HEK293 (cell line): Measurements from ENCODE around the gene SEMA4D.

Experiments
- CTCF ChIA-PET: fragments of 350-600 bp; formaldehyde crosslinking; extraction: SDS; loops from one replicate; lab custom pipeline; 2021; ENCODE audit warnings: antibody characterized with exemption; lab: Yijun Ruan, JAX
- POLR2A ChIA-PET: fragments of 300-600 bp; formaldehyde crosslinking; extraction: SDS; loops from one replicate; lab custom pipeline; 2020; ENCODE audit warnings: antibody characterized with exemption, inconsistent platforms; lab: Yijun Ruan, JAX
- H3K27ac ChIP-seq: fragments of 200-500 bp; sonication (Bioruptor generic); 2 replicates; pipeline ENCODE4 v1.5.1; 2014; ENCODE audit warnings: low read depth, low read length, control low read depth, inconsistent platforms; ENCODE audit errors: extremely low read depth
- H3K36me3 ChIP-seq, 2 experiments: fragments of 200-500 bp in 1 of 2; sonication (Bioruptor generic) in 1 of 2; 1 replicate in 1 of 2; 2 replicates in 1 of 2; pipeline ENCODE4 v1.5.1; 2014 to 2017; ENCODE audit warnings: inconsistent platforms in 2 of 2, low read length in 2 of 2; ENCODE audit not compliant: control insufficient read depth in 2 of 2, insufficient read depth in 1 of 2
- H3K4me1 ChIP-seq: fragments of 200-500 bp; sonication (Bioruptor generic); 2 replicates; pipeline ENCODE4 v1.5.1; 2014; ENCODE audit warnings: mild to moderate bottlenecking, low read length, inconsistent platforms; ENCODE audit not compliant: control insufficient read depth, insufficient read depth
- H3K4me3 ChIP-seq: 2 replicates; pipeline ENCODE4 v1.5.1; 2011; ENCODE audit warnings: low read depth, mild to moderate bottlenecking, control low read depth, low read length, moderate library complexity
- H3K9me3 ChIP-seq: fragments of 200-500 bp; sonication (Bioruptor generic); 2 replicates; pipeline ENCODE4 v1.5.1; 2014; ENCODE audit warnings: low read depth, low read length, inconsistent platforms; ENCODE audit not compliant: control insufficient read depth, insufficient read depth
- FEZF1 ChIP-seq: fragments of 450-650 bp; formaldehyde crosslinking; IDR thresholded peaks from 2 replicates; pipeline ENCODE4 v1.5.1; 2016; ENCODE audit warnings: missing biosample characterization, missing genetic modification characterization
- KLF7 ChIP-seq: fragments of 450-650 bp; formaldehyde crosslinking; IDR thresholded peaks from 2 replicates; pipeline ENCODE4 v1.5.1; 2016; ENCODE audit warnings: missing biosample characterization, missing genetic modification characterization, borderline replicate concordance
- KLF8 ChIP-seq: fragments of 450-650 bp; formaldehyde crosslinking; IDR thresholded peaks from 2 replicates; pipeline ENCODE4 v1.5.1; 2016; ENCODE audit warnings: missing biosample characterization, missing genetic modification characterization
- PRDM1 ChIP-seq: fragments of 450-650 bp; formaldehyde crosslinking; IDR thresholded peaks from 2 replicates; pipeline ENCODE4; 2016; ENCODE audit warnings: missing biosample characterization, missing genetic modification characterization
- SCRT1 ChIP-seq: fragments of 450-650 bp; formaldehyde crosslinking; IDR thresholded peaks from 2 replicates; pipeline ENCODE4 v1.5.1; 2016; ENCODE audit warnings: missing biosample characterization, missing genetic modification characterization, borderline replicate concordance
- SP3 ChIP-seq: fragments of 450-650 bp; formaldehyde crosslinking; IDR thresholded peaks from 2 replicates; pipeline ENCODE4 v1.5.1; 2016; ENCODE audit warnings: missing biosample characterization, missing genetic modification characterization
- ZBTB21 ChIP-seq: fragments of 450-650 bp; formaldehyde crosslinking; IDR thresholded peaks from 2 replicates; pipeline ENCODE4 v1.5.1; 2017; ENCODE audit warnings: missing biosample characterization, missing genetic modification characterization
- ZNF23 ChIP-seq: fragments of 450-650 bp; formaldehyde crosslinking; IDR thresholded peaks from 2 replicates; pipeline ENCODE4 v1.5.1; 2016; ENCODE audit warnings: missing biosample characterization, missing genetic modification characterization, borderline replicate concordance
- ZNF335 ChIP-seq: fragments of 450-650 bp; formaldehyde crosslinking; conservative IDR thresholded peaks from 2 replicates; pipeline ENCODE4 v1.5.1; 2016; ENCODE audit warnings: missing biosample characterization, missing genetic modification characterization
- ZNF404 ChIP-seq: fragments of 450-650 bp; formaldehyde crosslinking; IDR thresholded peaks from 2 replicates; pipeline ENCODE4 v1.5.1; 2017; ENCODE audit warnings: missing biosample characterization, missing genetic modification characterization
- ZNF416 ChIP-seq: fragments of 450-650 bp; formaldehyde crosslinking; IDR thresholded peaks from 2 replicates; pipeline ENCODE4 v1.5.1; 2016; ENCODE audit warnings: missing biosample characterization, missing genetic modification characterization
- ZNF433 ChIP-seq: fragments of 450-650 bp; formaldehyde crosslinking; IDR thresholded peaks from 2 replicates; pipeline ENCODE4 v1.5.1; 2016; ENCODE audit warnings: missing biosample characterization, missing genetic modification characterization, low read depth
- ZNF560 ChIP-seq: fragments of 450-650 bp; formaldehyde crosslinking; IDR thresholded peaks from 2 replicates; pipeline ENCODE4 v1.5.1; 2017; ENCODE audit warnings: missing biosample characterization, missing genetic modification characterization, borderline replicate concordance
- ZNF658 ChIP-seq: fragments of 450-650 bp; formaldehyde crosslinking; IDR thresholded peaks from 2 replicates; pipeline ENCODE4; 2016; ENCODE audit warnings: missing biosample characterization, missing genetic modification characterization
- ZSCAN16 ChIP-seq: fragments of 450-650 bp; formaldehyde crosslinking; IDR thresholded peaks from 2 replicates; pipeline ENCODE4 v1.5.1; 2016; ENCODE audit warnings: missing biosample characterization, missing genetic modification characterization
- ZSCAN23 ChIP-seq: fragments of 450-650 bp; formaldehyde crosslinking; IDR thresholded peaks from 2 replicates; pipeline ENCODE4 v1.5.1; 2016; ENCODE audit warnings: missing biosample characterization, missing genetic modification characterization
- TF ChIP-seq, protein P1 (sequence below): fragments of 450-650 bp; formaldehyde crosslinking; IDR thresholded peaks from 2 replicates; pipeline ENCODE4 v1.5.1; 2017; ENCODE audit warnings: missing biosample characterization, mild to moderate bottlenecking, missing genetic modification characterization, moderate library complexity
- TF ChIP-seq, protein P2 (sequence below): fragments of 450-650 bp; formaldehyde crosslinking; IDR thresholded peaks from 2 replicates; pipeline ENCODE4 v1.5.1; 2017; ENCODE audit warnings: missing biosample characterization, missing genetic modification characterization
- TF ChIP-seq, protein P3 (sequence below): fragments of 450-650 bp; formaldehyde crosslinking; IDR thresholded peaks from 2 replicates; pipeline ENCODE4 v1.5.1; 2016; ENCODE audit warnings: missing biosample characterization, missing genetic modification characterization
- TF ChIP-seq, protein P4 (sequence below): fragments of 450-650 bp; formaldehyde crosslinking; IDR thresholded peaks from 2 replicates; pipeline ENCODE4 v1.5.1; 2016; ENCODE audit warnings: missing biosample characterization, missing genetic modification characterization
- TF ChIP-seq, protein P5 (sequence below): fragments of 450-650 bp; formaldehyde crosslinking; IDR thresholded peaks from 2 replicates; pipeline ENCODE4 v1.5.1; 2016; ENCODE audit warnings: missing biosample characterization, missing genetic modification characterization, low read depth

Gene SEMA4D

DNA sequence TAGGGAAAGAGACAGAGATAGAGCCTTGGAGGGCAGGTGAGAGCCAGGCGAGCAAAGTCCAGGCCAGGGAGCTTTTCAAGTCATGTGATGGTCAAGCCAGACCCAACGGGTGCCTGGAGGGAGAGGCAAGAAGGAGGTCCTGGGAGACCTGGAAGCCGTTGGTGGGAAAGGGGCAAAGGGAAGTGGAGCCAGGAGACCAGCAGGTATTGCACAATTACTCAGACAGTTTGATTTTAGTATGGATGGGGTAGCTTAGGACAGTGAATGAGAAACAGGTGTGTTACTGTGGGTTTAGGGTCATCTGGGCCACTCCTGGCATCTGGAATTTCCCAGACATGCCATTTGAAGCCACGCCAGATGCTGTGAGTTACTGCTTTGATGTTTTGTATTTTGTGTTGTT is 174.5 kb downstream of the SEMA4D start:
- ChIA-PET CTCF (interaction anchor here (0.6 to 1.5 kb wide), 2 partner anchors 226 to 1515 kb away, joined by 4 read pairs; no protein-coding TSS in a partner anchor), POLR2A (interaction anchor here (1.3 kb wide), 1 partner anchor 12 kb away, joined by 4 read pairs; the partner anchor contains the start of gene CKS2)
- Histone ChIP-seq H3K4me1 (no peaks in the 10 kb centered on the region), H3K36me3 (peaks cover 0 to 46% of the 10 kb centered on the region in 2 experiments; a peak in 2 of 3 replicates), H3K4me3 (no peak overlapping the region), H3K9me3 (no peaks in the 10 kb centered on the region), H3K27ac (no peak overlapping the region)
- TF ChIP-seq SCRT1 (tag by site-specific recombination) (no peak), ZSCAN23 (tag by site-specific recombination) (no peak), ZNF560 (tag by site-specific recombination) (no peak), FEZF1 (tag by site-specific recombination) (no peak), ZSCAN16 (tag by site-specific recombination) (no peak), ZNF658 (tag by site-specific recombination) (no peak)
- TF ChIP-seq, protein P1, sequence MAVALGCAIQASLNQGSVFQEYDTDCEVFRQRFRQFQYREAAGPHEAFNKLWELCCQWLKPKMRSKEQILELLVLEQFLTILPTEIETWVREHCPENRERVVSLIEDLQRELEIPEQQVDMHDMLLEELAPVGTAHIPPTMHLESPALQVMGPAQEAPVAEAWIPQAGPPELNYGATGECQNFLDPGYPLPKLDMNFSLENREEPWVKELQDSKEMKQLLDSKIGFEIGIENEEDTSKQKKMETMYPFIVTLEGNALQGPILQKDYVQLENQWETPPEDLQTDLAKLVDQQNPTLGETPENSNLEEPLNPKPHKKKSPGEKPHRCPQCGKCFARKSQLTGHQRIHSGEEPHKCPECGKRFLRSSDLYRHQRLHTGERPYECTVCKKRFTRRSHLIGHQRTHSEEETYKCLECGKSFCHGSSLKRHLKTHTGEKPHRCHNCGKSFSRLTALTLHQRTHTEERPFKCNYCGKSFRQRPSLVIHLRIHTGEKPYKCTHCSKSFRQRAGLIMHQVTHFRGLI: no peak
- TF ChIP-seq, protein P2, sequence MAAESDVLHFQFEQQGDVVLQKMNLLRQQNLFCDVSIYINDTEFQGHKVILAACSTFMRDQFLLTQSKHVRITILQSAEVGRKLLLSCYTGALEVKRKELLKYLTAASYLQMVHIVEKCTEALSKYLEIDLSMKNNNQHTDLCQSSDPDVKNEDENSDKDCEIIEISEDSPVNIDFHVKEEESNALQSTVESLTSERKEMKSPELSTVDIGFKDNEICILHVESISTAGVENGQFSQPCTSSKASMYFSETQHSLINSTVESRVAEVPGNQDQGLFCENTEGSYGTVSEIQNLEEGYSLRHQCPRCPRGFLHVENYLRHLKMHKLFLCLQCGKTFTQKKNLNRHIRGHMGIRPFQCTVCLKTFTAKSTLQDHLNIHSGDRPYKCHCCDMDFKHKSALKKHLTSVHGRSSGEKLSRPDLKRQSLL (tag by site-specific recombination): no peak

DNA sequence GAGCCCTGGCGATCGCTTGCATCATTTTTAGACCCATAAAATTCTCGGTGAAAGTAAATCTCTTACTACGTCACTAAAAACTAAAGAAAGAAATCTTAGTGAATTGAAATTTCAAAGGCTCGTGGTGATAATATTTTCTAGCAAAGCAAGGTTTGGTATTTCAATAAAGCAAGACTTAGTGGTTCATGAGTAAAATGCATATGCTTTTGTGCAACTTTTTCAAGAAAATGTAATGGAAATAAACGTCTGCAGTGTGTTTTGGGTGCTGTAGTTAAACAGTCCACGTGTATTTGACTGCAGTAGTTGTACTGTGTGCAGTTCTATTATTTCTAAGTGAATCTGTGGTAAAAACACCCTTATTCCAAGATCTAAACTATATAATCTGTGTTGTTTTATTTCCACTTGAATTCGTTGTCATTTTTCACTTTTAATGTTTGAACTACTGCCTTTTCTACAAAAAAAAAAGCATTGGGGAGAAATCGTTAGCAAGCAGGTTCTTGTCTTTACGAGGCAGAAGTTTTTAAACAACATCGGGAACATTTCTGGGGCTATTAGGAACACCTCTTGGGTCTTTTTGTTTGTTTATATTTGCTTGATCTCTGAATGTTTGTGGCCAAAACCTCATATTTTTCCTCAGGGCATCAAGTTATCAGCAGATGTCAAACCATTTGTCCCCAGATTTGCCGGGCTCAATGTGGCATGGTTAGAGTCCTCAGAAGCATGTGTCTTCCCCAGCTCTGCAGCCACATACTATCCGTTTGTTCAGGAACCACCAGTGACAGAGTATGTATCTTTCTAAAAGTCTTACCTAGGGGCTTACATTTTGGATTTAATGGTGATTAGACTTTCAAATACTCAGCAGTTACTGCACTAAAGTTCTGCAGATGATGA is 178.7 kb downstream of the SEMA4D start:
- ChIA-PET POLR2A (interaction anchor here (1.0 to 1.4 kb wide), 2 partner anchors 9 to 230 kb away, joined by 6 to 11 read pairs; no protein-coding TSS in a partner anchor), CTCF (interaction anchor here (1.0 kb wide), 2 partner anchors 13 to 230 kb away, joined by 3 to 5 read pairs; no protein-coding TSS in a partner anchor)
- Histone ChIP-seq H3K9me3 (no peaks in the 10 kb centered on the region), H3K27ac (peak overlapping the region; percentile 91), H3K4me3 (peak overlapping the region; percentile 85), H3K4me1 (no peaks in the 10 kb centered on the region), H3K36me3 (peaks cover 11 to 55% of the 10 kb centered on the region in 2 experiments)
- TF ChIP-seq, protein P3, sequence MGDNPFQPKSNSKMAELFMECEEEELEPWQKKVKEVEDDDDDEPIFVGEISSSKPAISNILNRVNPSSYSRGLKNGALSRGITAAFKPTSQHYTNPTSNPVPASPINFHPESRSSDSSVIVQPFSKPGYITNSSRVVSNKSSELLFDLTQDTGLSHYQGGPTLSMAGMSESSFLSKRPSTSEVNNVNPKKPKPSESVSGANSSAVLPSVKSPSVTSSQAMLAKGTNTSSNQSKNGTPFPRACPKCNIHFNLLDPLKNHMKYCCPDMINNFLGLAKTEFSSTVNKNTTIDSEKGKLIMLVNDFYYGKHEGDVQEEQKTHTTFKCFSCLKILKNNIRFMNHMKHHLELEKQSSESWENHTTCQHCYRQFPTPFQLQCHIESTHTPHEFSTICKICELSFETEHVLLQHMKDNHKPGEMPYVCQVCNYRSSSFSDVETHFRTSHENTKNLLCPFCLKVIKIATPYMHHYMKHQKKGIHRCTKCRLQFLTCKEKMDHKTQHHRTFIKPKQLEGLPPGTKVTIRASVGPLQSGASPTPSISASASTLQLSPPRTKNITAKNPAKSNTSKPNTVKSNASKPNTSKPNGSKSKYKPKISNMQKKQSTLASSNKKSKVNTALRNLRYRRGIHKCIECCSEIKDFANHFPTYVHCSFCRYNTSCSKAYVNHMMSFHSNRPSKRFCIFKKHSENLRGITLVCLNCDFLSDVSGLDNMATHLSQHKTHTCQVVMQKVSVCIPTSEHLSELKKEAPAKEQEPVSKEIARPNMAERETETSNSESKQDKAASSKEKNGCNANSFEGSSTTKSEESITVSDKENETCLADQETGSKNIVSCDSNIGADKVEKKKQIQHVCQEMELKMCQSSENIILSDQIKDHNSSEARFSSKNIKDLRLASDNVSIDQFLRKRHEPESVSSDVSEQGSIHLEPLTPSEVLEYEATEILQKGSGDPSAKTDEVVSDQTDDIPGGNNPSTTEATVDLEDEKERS (tag by site-specific recombination): no peak
- TF ChIP-seq ZNF335 (tag by site-specific recombination) (0 out of 2 replicates have a peak, but pooled peaks have one; percentile 2), PRDM1 (tag by site-specific recombination) (peak; percentile 34; the same call in 1 of the 2 replicates), ZNF560 (tag by site-specific recombination) (no peak), ZNF23 (tag by site-specific recombination) (no peak), ZNF416 (tag by site-specific recombination) (no peak), KLF7 (tag by site-specific recombination) (no peak), SP3 (tag by site-specific recombination) (no peak), ZNF433 (tag by site-specific recombination) (no peak), KLF8 (no peak), ZNF404 (tag by site-specific recombination) (no peak), ZBTB21 (tag by site-specific recombination) (peak; percentile 95)
- TF ChIP-seq, protein P4, sequence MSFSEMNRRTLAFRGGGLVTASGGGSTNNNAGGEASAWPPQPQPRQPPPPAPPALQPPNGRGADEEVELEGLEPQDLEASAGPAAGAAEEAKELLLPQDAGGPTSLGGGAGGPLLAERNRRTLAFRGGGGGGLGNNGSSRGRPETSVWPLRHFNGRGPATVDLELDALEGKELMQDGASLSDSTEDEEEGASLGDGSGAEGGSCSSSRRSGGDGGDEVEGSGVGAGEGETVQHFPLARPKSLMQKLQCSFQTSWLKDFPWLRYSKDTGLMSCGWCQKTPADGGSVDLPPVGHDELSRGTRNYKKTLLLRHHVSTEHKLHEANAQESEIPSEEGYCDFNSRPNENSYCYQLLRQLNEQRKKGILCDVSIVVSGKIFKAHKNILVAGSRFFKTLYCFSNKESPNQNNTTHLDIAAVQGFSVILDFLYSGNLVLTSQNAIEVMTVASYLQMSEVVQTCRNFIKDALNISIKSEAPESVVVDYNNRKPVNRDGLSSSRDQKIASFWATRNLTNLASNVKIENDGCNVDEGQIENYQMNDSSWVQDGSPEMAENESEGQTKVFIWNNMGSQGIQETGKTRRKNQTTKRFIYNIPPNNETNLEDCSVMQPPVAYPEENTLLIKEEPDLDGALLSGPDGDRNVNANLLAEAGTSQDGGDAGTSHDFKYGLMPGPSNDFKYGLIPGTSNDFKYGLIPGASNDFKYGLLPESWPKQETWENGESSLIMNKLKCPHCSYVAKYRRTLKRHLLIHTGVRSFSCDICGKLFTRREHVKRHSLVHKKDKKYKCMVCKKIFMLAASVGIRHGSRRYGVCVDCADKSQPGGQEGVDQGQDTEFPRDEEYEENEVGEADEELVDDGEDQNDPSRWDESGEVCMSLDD (tag by site-specific recombination): no peak
- TF ChIP-seq, protein P5, sequence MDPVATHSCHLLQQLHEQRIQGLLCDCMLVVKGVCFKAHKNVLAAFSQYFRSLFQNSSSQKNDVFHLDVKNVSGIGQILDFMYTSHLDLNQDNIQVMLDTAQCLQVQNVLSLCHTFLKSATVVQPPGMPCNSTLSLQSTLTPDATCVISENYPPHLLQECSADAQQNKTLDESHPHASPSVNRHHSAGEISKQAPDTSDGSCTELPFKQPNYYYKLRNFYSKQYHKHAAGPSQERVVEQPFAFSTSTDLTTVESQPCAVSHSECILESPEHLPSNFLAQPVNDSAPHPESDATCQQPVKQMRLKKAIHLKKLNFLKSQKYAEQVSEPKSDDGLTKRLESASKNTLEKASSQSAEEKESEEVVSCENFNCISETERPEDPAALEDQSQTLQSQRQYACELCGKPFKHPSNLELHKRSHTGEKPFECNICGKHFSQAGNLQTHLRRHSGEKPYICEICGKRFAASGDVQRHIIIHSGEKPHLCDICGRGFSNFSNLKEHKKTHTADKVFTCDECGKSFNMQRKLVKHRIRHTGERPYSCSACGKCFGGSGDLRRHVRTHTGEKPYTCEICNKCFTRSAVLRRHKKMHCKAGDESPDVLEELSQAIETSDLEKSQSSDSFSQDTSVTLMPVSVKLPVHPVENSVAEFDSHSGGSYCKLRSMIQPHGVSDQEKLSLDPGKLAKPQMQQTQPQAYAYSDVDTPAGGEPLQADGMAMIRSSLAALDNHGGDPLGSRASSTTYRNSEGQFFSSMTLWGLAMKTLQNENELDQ (tag by site-specific recombination): no peak
